SK-N-SH (cell line): Measurements from ENCODE around the gene TIAL1. TPM values are rescaled to one million over a fixed set of nuclear protein-coding genes. Genes with fewer than 3 reads are reported as not detected.

Experiments
- CTCF ChIA-PET: fragments of 300-600, 350-600 bp; formaldehyde crosslinking; extraction: SDS; loops from one replicate; lab custom pipeline; 2021; lab: Yijun Ruan, JAX
- POLR2A ChIA-PET: fragments of 350-600 bp; sonication (Branson Sonifier 250); formaldehyde crosslinking; extraction: SDS; loops from one replicate; lab custom pipeline; 2020; ENCODE audit warnings: antibody characterized with exemption, inconsistent platforms; lab: Yijun Ruan, JAX
- DNase-seq: peaks from one replicate; pipeline ENCODE4 v3.0.0; 2012
- H2AFZ ChIP-seq: fragments of 200-600 bp; sonication (generic); 2 replicates; pipeline ENCODE4 v1.8.1; 2016; ENCODE audit warnings: antibody characterized with exemption, mild to moderate bottlenecking, low read depth
- H3F3A ChIP-seq: fragments of 200-600 bp; sonication (generic); replicated peaks from 2 replicates; pipeline ENCODE3; 2016; ENCODE audit warnings: antibody characterized with exemption, mild to moderate bottlenecking; ENCODE audit not compliant: insufficient read depth
- H3K27ac ChIP-seq, 2 experiments: fragments of 200-500 bp in 1 of 2; fragments of 200-600 bp in 1 of 2; sonication (Bioruptor generic) in 1 of 2; sonication (generic), shearing (Covaris generic) in 1 of 2; 2 replicates each; pipeline versions ENCODE4 v1.5.1 to v1.6.1; 2014 to 2016; ENCODE audit warnings: low read depth in 2 of 2, inconsistent platforms in 1 of 2, low read length in 1 of 2, mild to moderate bottlenecking in 1 of 2, mixed read lengths in 1 of 2
- H3K27me3 ChIP-seq: fragments of 200-600 bp; sonication (generic), shearing (Covaris generic); 2 replicates; pipeline ENCODE4 v1.6.1; 2016; ENCODE audit warnings: mixed run types; ENCODE audit not compliant: insufficient read depth
- H3K36me3 ChIP-seq, 2 experiments: fragments of 200-500 bp in 1 of 2; fragments of 200-600 bp in 1 of 2; sonication (Bioruptor generic) in 1 of 2; sonication (generic) in 1 of 2; replicated peaks in 1 of 2; 2 replicates each; pipeline versions ENCODE3 to v1.5.1; 2014 to 2016; ENCODE audit warnings: low read length in 1 of 2, mild to moderate bottlenecking in 1 of 2; ENCODE audit not compliant: insufficient read depth in 2 of 2, control insufficient read depth in 1 of 2
- H3K4me1 ChIP-seq, 2 experiments: fragments of 200-500 bp in 1 of 2; fragments of 200-600 bp in 1 of 2; sonication (Bioruptor generic) in 1 of 2; sonication (generic), shearing (Covaris generic) in 1 of 2; 2 replicates each; pipeline versions ENCODE4 v1.5.1 to v1.6.1; 2014 to 2016; ENCODE audit warnings: low read depth in 1 of 2, low read length in 1 of 2, mixed run types in 1 of 2; ENCODE audit not compliant: insufficient read depth in 2 of 2, control insufficient read depth in 1 of 2
- H3K4me2 ChIP-seq: fragments of 200-600 bp; sonication (generic), shearing (Covaris generic); 2 replicates; pipeline ENCODE4 v1.6.1; 2017; ENCODE audit warnings: mixed run types
- H3K4me3 ChIP-seq, 2 experiments: fragments of 200-500 bp in 1 of 2; fragments of 200-600 bp in 1 of 2; sonication (Bioruptor generic) in 1 of 2; sonication (generic), shearing (Covaris generic) in 1 of 2; 2 replicates each; pipeline versions ENCODE4 v1.5.1 to v1.8.1; 2014 to 2016; ENCODE audit warnings: low read depth in 2 of 2, inconsistent platforms in 1 of 2, low read length in 1 of 2, mild to moderate bottlenecking in 1 of 2, mixed read lengths in 1 of 2, moderate library complexity in 1 of 2
- H3K79me2 ChIP-seq: fragments of 200-600 bp; sonication (generic); 2 replicates; pipeline ENCODE4 v1.8.1; 2017; ENCODE audit warnings: mild to moderate bottlenecking; ENCODE audit not compliant: insufficient read depth
- H3K9ac ChIP-seq: fragments of 200-600 bp; sonication (generic); 2 replicates; pipeline ENCODE4 v1.6.1; 2017; ENCODE audit warnings: mixed run types
- H3K9me2 ChIP-seq: fragments of 200-600 bp; sonication (generic); 2 replicates; pipeline ENCODE4 v1.6.1; 2017; ENCODE audit warnings: mixed run types
- H3K9me3 ChIP-seq: fragments of 200-600 bp; sonication (generic); 2 replicates; pipeline ENCODE4 v1.6.1; 2017; ENCODE audit warnings: mixed run types, mild to moderate bottlenecking, moderate library complexity
- H4K20me1 ChIP-seq: fragments of 200-600 bp; sonication (generic); 2 replicates; pipeline ENCODE4 v1.6.1; 2017; ENCODE audit warnings: mild to moderate bottlenecking, mixed run types; ENCODE audit not compliant: insufficient read depth
- EP300 ChIP-seq, 2 experiments: IDR thresholded peaks; 2 replicates each; pipeline versions ENCODE4 v1.4.0 to v1.6.1; 2012; ENCODE audit warnings: borderline replicate concordance in 1 of 2, low read depth in 1 of 2, low read length in 1 of 2
- FOXM1 ChIP-seq: IDR thresholded peaks from 2 replicates; pipeline ENCODE4 v1.4.0; 2012; ENCODE audit warnings: low read depth, mild to moderate bottlenecking
- GABPA ChIP-seq: IDR thresholded peaks from 2 replicates; pipeline ENCODE4 v1.4.0; 2012; ENCODE audit warnings: low read depth, mild to moderate bottlenecking
- GATA2 ChIP-seq: sonication (generic); formaldehyde crosslinking; IDR thresholded peaks from 2 replicates; pipeline ENCODE4 v1.5.0; 2020; ENCODE audit warnings: mild to moderate bottlenecking, missing genetic modification reagents
- NRF1 ChIP-seq: IDR thresholded peaks from 2 replicates; pipeline ENCODE4 v1.6.1; 2012; ENCODE audit warnings: low read depth, mild to moderate bottlenecking, low read length
- PBX3 ChIP-seq: IDR thresholded peaks from 2 replicates; pipeline ENCODE4; 2012
- RCOR1 ChIP-seq: fragments of 150-350 bp; IDR thresholded peaks from 2 replicates; pipeline ENCODE4 v1.6.1; 2017; ENCODE audit warnings: antibody characterized with exemption, low read length
- REST ChIP-seq: IDR thresholded peaks from 2 replicates; pipeline ENCODE4 v1.6.1; 2012; ENCODE audit warnings: mild to moderate bottlenecking, low read depth, low read length, moderate library complexity
- SMC3 ChIP-seq: IDR thresholded peaks from 2 replicates; pipeline ENCODE4 v1.6.1; 2012; ENCODE audit warnings: low read depth, low read length, improper control_type of control experiment
- TEAD4 ChIP-seq: IDR thresholded peaks from 2 replicates; pipeline ENCODE4 v1.4.0; 2012; ENCODE audit warnings: mild to moderate bottlenecking, borderline replicate concordance; ENCODE audit not compliant: insufficient read depth
- ZBTB33 ChIP-seq: IDR thresholded peaks from 2 replicates; pipeline ENCODE4 v1.4.0; 2012; ENCODE audit warnings: low read depth, borderline replicate concordance
- WGBS: methylation state at CpG from one replicate; pipeline ENCODE4 v1.1.6; 2017; ENCODE audit warnings: low lambda C conversion rate; 5-methylcytosine and 5-hydroxymethylcytosine counted together
- polyA plus RNA-seq, 3 experiments: library from polyadenylated mRNA; depleted of rRNA; stranded (reverse); fragments of >200 nt; gene quantifications; 2 replicates each; pipeline ENCODE4 v1.2.3, GENCODE V29; 2012

TIAL1 gene
- polyA plus RNA-seq, 1 of the 3 experiments (the other 2 are of a cell fraction), result 58.0 TPM

- Histone ChIP-seq H3K9me2 (no peaks in the 10 kb centered on the region), H2AFZ (no peak overlapping the region), H3K4me1 (no peaks in the 10 kb centered on the region), H3K4me2 (no peak overlapping the region)
- POLR2A ChIA-PET, result no interaction called here
- TF ChIP-seq NRF1, result no peak
- no peak for TF ChIP-seq RCOR1
- TF ChIP-seq TEAD4, result no peak
- no peak for TF ChIP-seq ZBTB33
- no peak for TF ChIP-seq GABPA
- TF ChIP-seq GATA2, result no peak
- no peak for TF ChIP-seq FOXM1
- no peak for TF ChIP-seq REST
- TF ChIP-seq EP300 (IDR thresholded peaks at IDR 0.05; ENCODE audit: borderline replicate concordance in 1 of 2, low read depth in 1 of 2, low read length in 1 of 2), result no peak
- TF ChIP-seq, all 33 proteins: peak for 0
- Histone ChIP-seq H3K79me2 (no peaks in the 10 kb centered on the region), H3K27ac (no peak overlapping the region), H3K9ac (no peak overlapping the region), H3K4me3 (no peak overlapping the region), H3K36me3 (no peaks in the 10 kb centered on the region), H3K27me3 (no peaks in the 10 kb centered on the region), H4K20me1 (no peaks in the 10 kb centered on the region), H3F3A (no peaks in the 10 kb centered on the region), H3K9me3 (no peaks in the 10 kb centered on the region)
- DNase-seq, result no peak
- CTCF ChIA-PET, result interaction anchor here (1.6 kb wide), 1 partner anchor 53 kb away, joined by 3 read pairs; no protein-coding TSS in a partner anchor
- 76% methylated on average over 1 of the region's 1 CpG for WGBS
Observed at GRCh38 chr10:119634219-119634544, 37.4 kb upstream of the TIAL1 start.

GRCh38 chr10:119633538-119634218 is 36.9 kb upstream of the TIAL1 start:
- ChIA-PET POLR2A (no interaction called here), CTCF (interaction anchor here (0.6 to 1.8 kb wide), 3 partner anchors 23 to 54 kb away, joined by 3 to 5 read pairs (median 4); no protein-coding TSS in a partner anchor)
- H3K9ac ChIP-seq, result no peak overlapping the region
- H3K9me3 ChIP-seq, result no peaks in the 10 kb centered on the region
- DNase-seq, result no peak
- H3K36me3 ChIP-seq, result no peaks in the 10 kb centered on the region
- no peaks in the 10 kb centered on the region for H3K27me3 ChIP-seq
- WGBS, result 69% methylated on average over 3 of the region's 3 CpGs
- no peak overlapping the region for H3K27ac ChIP-seq
- TF ChIP-seq PBX3, result no peak
- no peak for TF ChIP-seq REST
- no peak for TF ChIP-seq SMC3
- H3K9me2 ChIP-seq, result no peaks in the 10 kb centered on the region
- H3F3A ChIP-seq, result no peaks in the 10 kb centered on the region
- no peaks in the 10 kb centered on the region for H3K4me1 ChIP-seq
- H4K20me1 ChIP-seq, result no peaks in the 10 kb centered on the region
- no peaks in the 10 kb centered on the region for H3K79me2 ChIP-seq
- H3K4me2 ChIP-seq, result no peak overlapping the region
- no peak overlapping the region for H3K4me3 ChIP-seq
- H2AFZ ChIP-seq, result no peak overlapping the region
